Fibroblast of lung (primary cell): ENCODE measurements around the gene FN3KRP. TPM values are rescaled to one million over a fixed set of nuclear protein-coding genes. Genes with fewer than 3 reads are reported as not detected.

Source experiments
- DNase-seq, 2 donors: peaks; one replicate each; pipeline versions ENCODE4 v3.0.0 to v3.0.0-alpha.2; 2010; ENCODE audit warnings: low read depth in 2 of 2
- H2AFZ ChIP-seq: 2 replicates; pipeline ENCODE4 v1.5.1; 2012; ENCODE audit warnings: low read length, control low read depth, inconsistent platforms
- H3K27ac ChIP-seq: 2 replicates; pipeline ENCODE4 v1.5.1; 2011; ENCODE audit warnings: low read length, control low read depth; ENCODE audit not compliant: insufficient read depth
- H3K27me3 ChIP-seq: 2 replicates; pipeline ENCODE4 v1.5.1; 2011; ENCODE audit warnings: mild to moderate bottlenecking, low read length; ENCODE audit not compliant: control insufficient read depth, insufficient read depth
- H3K36me3 ChIP-seq: 2 replicates; pipeline ENCODE4 v1.5.1; 2011; ENCODE audit warnings: low read length; ENCODE audit not compliant: control insufficient read depth, insufficient read depth
- H3K4me1 ChIP-seq: 2 replicates; pipeline ENCODE4 v1.5.1; 2011; ENCODE audit warnings: low read length; ENCODE audit not compliant: control insufficient read depth, insufficient read depth; ENCODE audit errors: extremely low read depth
- H3K4me2 ChIP-seq: 2 replicates; pipeline ENCODE4 v1.5.1; 2011; ENCODE audit warnings: low read length, control low read depth; ENCODE audit not compliant: insufficient read depth; ENCODE audit errors: extremely low read depth
- H3K4me3 ChIP-seq, 4 experiments: fragments of 200-600 bp in 1 of 4; sonication (generic) in 1 of 4; replicated peaks in 1 of 4; 2 replicates each; pipeline ENCODE4 v1.5.1; 2011 to 2016; ENCODE audit warnings: low read length in 4 of 4, low read depth in 3 of 4, mild to moderate bottlenecking in 3 of 4, control low read depth in 2 of 4, inconsistent platforms in 1 of 4, mixed read lengths in 1 of 4; ENCODE audit not compliant: insufficient read depth in 1 of 4; ENCODE audit errors: control extremely low read depth in 1 of 4
- H3K79me2 ChIP-seq: 2 replicates; pipeline ENCODE4 v1.5.1; 2012; ENCODE audit warnings: mild to moderate bottlenecking, low read length, inconsistent platforms; ENCODE audit not compliant: control insufficient read depth, insufficient read depth
- H3K9ac ChIP-seq: 2 replicates; pipeline ENCODE4 v1.5.1; 2011; ENCODE audit warnings: mild to moderate bottlenecking, low read length, control low read depth; ENCODE audit not compliant: insufficient read depth
- H3K9me3 ChIP-seq: 2 replicates; pipeline ENCODE4 v1.5.1; 2012; ENCODE audit warnings: low read depth, low read length; ENCODE audit not compliant: control insufficient read depth, insufficient read depth
- H4K20me1 ChIP-seq: 2 replicates; pipeline ENCODE4 v1.5.1; 2011; ENCODE audit warnings: low read length; ENCODE audit not compliant: control insufficient read depth, insufficient read depth; ENCODE audit errors: extremely low read depth
- CTCF ChIP-seq, 2 donors: IDR thresholded peaks in 1 of 2; conservative IDR thresholded peaks in 1 of 2; 1 replicate in 1 of 2; 2 replicates in 1 of 2; pipeline ENCODE4 v1.5.1; 2011 to 2012; ENCODE audit warnings: low read length in 2 of 2, control low read depth in 1 of 2, inconsistent platforms in 1 of 2, low read depth in 1 of 2, mild to moderate bottlenecking in 1 of 2
- EZH2 ChIP-seq: IDR thresholded peaks from 2 replicates; pipeline ENCODE4 v1.5.1; 2012; ENCODE audit warnings: low read length, control low read depth, mild to moderate bottlenecking; ENCODE audit errors: missing control alignments
- polyA plus RNA-seq, 2 donors: library from polyadenylated mRNA; depleted of rRNA in 1 of 2; stranded (reverse) in 1 of 2; unstranded in 1 of 2; fragments of >200 nt; gene quantifications; 2 replicates each; pipeline ENCODE4 v1.2.1, GENCODE V29; 2011 to 2012; ENCODE audit warnings: missing spikeins in 1 of 2
- total RNA-seq: library from RNA; depleted of rRNA; stranded (reverse); fragments of >200 nt; gene quantifications from 2 replicates; pipeline ENCODE4 v1.2.1, GENCODE V29; 2014

The FN3KRP gene
- total and polyA plus RNA-seq, 2 donors (not counting 1 experiment from before 2014, with no cell fraction given): 13.2 to 16.5 TPM

DNA sequence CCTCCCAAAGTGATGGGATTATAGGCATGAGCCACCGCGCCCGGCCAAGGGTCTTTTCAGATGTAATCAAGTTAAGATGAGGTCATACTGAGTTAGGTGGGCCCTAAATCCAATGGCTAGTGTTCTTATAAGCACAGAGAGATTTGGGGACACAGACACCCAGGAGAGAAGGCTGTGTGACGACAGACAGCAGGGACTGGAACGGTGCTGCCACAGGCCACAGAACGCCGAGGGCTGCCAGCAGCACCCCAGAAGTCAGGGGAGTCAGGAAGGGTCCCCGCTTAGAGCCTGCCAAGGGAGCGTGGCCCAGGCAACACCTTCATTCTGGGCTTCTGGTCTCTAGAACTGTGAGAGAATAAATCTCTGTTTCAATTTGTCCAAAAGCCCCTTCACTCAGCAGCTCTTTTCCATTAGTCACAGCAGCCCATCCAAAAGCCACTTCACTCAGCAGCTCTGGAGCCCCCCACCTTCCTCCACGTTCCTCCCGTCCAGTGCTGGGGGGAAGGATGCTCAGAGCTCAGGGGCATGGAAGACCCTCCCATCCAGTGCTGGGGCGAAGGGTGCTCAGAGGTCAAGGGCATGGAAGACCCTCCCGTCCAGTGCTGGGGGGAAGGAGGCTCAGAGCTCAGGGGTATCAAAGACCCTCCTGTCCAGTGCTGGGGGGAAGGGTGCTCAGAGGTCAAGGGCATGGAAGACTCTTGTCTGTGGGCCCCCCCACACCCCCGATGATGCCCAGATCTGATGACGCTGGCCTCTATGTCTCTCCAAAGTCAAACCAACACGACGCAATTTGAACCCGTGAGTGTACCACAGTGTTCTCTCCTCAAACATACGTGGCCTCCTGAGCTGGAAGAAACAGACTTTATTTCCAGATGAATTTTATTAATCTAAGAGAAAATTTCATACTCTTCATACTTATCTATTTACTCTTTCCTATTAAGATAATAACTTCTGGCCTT lies 29.9 kb upstream of the FN3KRP start:
- Histone ChIP-seq H3K4me2 (no peak overlapping the region), H3K4me1 (no peaks in the 10 kb centered on the region), H3K36me3 (no peaks in the 10 kb centered on the region), H3K9ac (no peak overlapping the region), H2AFZ (no peak overlapping the region), H3K27ac (no peak overlapping the region), H3K79me2 (no peaks in the 10 kb centered on the region), H3K9me3 (no peaks in the 10 kb centered on the region), H4K20me1 (no peaks in the 10 kb centered on the region), H3K27me3 (no peaks in the 10 kb centered on the region), H3K4me3 (no peak overlapping the region)
- TF ChIP-seq EZH2: no peak
- TF ChIP-seq CTCF (conservative IDR thresholded peaks at IDR 0.05 in 1 of 2, IDR thresholded peaks at IDR 0.05 in 1 of 2; ENCODE audit: low read depth in 1 of 2, low read length in 2 of 2): no peak
- DNase-seq: no peak

DNA sequence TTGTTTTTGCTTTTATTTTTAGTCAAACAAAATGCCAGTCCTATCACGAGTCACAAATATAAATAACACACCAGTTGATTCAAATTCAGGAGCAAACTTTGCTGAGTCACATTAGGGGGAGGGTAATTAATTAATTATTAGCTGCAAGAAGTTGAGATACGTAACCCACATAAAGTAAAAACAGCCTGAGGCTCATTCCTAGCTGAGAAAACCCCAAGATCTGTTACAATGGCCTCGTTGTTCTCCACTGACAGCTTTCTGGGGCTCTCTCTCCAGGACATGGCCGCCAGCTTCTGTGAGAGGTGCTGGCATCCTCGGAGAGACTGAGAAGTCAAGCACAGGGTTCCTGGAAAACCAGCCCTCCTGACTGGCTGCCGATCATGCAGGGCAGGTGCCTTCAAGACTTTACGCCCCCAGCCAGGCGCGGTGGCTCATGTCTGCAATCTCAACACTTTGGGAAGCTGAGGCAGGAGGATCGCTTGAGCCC lies 29.1 kb upstream of the FN3KRP start:
- Histone ChIP-seq H3K4me2 (no peak overlapping the region), H4K20me1 (no peaks in the 10 kb centered on the region), H3K27ac (no peak overlapping the region), H3K4me1 (no peaks in the 10 kb centered on the region), H3K36me3 (no peaks in the 10 kb centered on the region), H3K4me3 (no peak overlapping the region), H3K27me3 (no peaks in the 10 kb centered on the region), H3K9me3 (no peaks in the 10 kb centered on the region), H2AFZ (no peak overlapping the region), H3K79me2 (no peaks in the 10 kb centered on the region), H3K9ac (no peak overlapping the region)
- peak in 1 of 2 donors; percentile 9 for DNase-seq
- TF ChIP-seq CTCF (conservative IDR thresholded peaks at IDR 0.05 in 1 of 2, IDR thresholded peaks at IDR 0.05 in 1 of 2; ENCODE audit: low read depth in 1 of 2, low read length in 2 of 2): no peak
- TF ChIP-seq EZH2: no peak

DNA sequence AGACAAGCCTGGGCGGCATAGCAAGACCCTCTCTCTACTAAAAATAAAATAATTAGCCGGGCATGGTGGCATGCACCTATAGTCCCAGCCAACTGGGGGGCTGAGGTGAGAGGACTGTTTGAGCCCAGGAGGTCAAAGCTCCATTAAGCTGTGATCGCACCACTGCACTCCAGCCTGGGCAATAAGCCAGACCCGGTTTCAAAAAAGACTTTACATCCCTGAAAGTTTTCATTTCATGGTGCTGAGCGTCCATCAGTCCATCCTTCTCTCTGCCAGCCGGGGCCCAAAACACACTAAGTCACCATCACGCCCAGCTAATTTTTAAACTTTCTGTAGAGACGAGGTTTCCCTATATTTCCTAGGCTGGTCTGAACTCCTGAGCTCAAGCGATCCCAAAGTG lies 28.6 kb upstream of the FN3KRP start:
- DNase-seq: no peak
- H3K4me1 ChIP-seq: no peaks in the 10 kb centered on the region
- no peaks in the 10 kb centered on the region for H4K20me1 ChIP-seq
- no peak overlapping the region for H3K27ac ChIP-seq
- TF ChIP-seq CTCF (conservative IDR thresholded peaks at IDR 0.05 in 1 of 2, IDR thresholded peaks at IDR 0.05 in 1 of 2; ENCODE audit: low read depth in 1 of 2, low read length in 2 of 2): no peak
- no peak for TF ChIP-seq EZH2
- H2AFZ ChIP-seq: no peak overlapping the region
- H3K27me3 ChIP-seq: no peaks in the 10 kb centered on the region
- no peaks in the 10 kb centered on the region for H3K9me3 ChIP-seq
- H3K4me3 ChIP-seq: no peak overlapping the region
- no peaks in the 10 kb centered on the region for H3K36me3 ChIP-seq
- H3K9ac ChIP-seq: no peak overlapping the region
- no peak overlapping the region for H3K4me2 ChIP-seq
- H3K79me2 ChIP-seq: no peaks in the 10 kb centered on the region
